Neutrophil (primary cell): ENCODE results near the gene MBTPS2.

ENCODE experiments used
- H3K27ac ChIP-seq: fragments of 200-600 bp; sonication (generic); 2 replicates; pipeline ENCODE4 v1.5.1; 2016; ENCODE audit warnings: mild to moderate bottlenecking, moderate library complexity
- H3K27me3 ChIP-seq: fragments of 200-600 bp; sonication (generic); 2 replicates; pipeline ENCODE4 v1.6.0; 2016; ENCODE audit warnings: mild to moderate bottlenecking
- H3K36me3 ChIP-seq: fragments of 200-600 bp; sonication (generic); 2 replicates; pipeline ENCODE4 v1.5.1; 2017
- H3K4me1 ChIP-seq, 2 experiments: fragments of 200-600 bp in 1 of 2; sonication (generic) in 1 of 2; 1 replicate in 1 of 2; 2 replicates in 1 of 2; pipeline versions ENCODE4 v1.5.1 to v1.6.1; 2013 to 2016; ENCODE audit warnings: low read depth in 1 of 2, low read length in 1 of 2, mild to moderate bottlenecking in 1 of 2, moderate library complexity in 1 of 2; ENCODE audit not compliant: control insufficient read depth in 1 of 2, insufficient read depth in 1 of 2
- H3K4me3 ChIP-seq, 2 experiments: fragments of 200-600 bp in 1 of 2; sonication (generic) in 1 of 2; 1 replicate in 1 of 2; 2 replicates in 1 of 2; pipeline ENCODE4 v1.5.1; 2013 to 2016; ENCODE audit warnings: low read depth in 1 of 2, low read length in 1 of 2, mild to moderate bottlenecking in 1 of 2, moderate library complexity in 1 of 2
- H3K9me3 ChIP-seq: fragments of 200-600 bp; sonication (generic); 2 replicates; pipeline ENCODE4 v1.5.1; 2016
- TF ChIP-seq, protein P1 (sequence below): fragments of 200-600 bp; sonication (generic); IDR thresholded peaks from 2 replicates; pipeline ENCODE4 v1.5.1; 2016; ENCODE audit warnings: antibody characterized with exemption

Gene MBTPS2

DNA sequence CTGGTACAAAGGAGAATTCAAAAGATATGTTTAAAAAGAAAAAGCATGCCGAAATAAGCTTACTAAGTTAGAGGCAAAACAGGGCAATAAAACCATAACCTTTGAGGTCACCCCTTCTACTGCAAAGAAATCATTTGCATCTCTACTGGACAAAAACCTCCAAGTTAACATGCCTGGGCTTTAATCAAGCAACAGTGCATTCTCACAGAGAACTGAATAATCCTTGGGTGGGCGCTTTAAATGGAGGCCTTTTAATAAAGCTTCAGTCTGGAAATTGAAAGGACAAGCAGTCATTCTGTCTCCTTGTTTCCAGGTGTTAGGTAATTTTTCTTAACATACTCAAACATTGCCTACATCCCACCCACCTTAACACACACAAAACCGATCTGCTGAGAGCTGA is 66.5 kb downstream of the MBTPS2 start:
- Histone ChIP-seq H3K4me3 (no peak overlapping the region), H3K27me3 (no peaks in the 10 kb centered on the region), H3K9me3 (no peaks in the 10 kb centered on the region), H3K27ac (no peak overlapping the region), H3K36me3 (no peaks in the 10 kb centered on the region), H3K4me1 (no peaks in the 10 kb centered on the region)
- TF ChIP-seq, protein P1, sequence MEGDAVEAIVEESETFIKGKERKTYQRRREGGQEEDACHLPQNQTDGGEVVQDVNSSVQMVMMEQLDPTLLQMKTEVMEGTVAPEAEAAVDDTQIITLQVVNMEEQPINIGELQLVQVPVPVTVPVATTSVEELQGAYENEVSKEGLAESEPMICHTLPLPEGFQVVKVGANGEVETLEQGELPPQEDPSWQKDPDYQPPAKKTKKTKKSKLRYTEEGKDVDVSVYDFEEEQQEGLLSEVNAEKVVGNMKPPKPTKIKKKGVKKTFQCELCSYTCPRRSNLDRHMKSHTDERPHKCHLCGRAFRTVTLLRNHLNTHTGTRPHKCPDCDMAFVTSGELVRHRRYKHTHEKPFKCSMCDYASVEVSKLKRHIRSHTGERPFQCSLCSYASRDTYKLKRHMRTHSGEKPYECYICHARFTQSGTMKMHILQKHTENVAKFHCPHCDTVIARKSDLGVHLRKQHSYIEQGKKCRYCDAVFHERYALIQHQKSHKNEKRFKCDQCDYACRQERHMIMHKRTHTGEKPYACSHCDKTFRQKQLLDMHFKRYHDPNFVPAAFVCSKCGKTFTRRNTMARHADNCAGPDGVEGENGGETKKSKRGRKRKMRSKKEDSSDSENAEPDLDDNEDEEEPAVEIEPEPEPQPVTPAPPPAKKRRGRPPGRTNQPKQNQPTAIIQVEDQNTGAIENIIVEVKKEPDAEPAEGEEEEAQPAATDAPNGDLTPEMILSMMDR = no peak

DNA sequence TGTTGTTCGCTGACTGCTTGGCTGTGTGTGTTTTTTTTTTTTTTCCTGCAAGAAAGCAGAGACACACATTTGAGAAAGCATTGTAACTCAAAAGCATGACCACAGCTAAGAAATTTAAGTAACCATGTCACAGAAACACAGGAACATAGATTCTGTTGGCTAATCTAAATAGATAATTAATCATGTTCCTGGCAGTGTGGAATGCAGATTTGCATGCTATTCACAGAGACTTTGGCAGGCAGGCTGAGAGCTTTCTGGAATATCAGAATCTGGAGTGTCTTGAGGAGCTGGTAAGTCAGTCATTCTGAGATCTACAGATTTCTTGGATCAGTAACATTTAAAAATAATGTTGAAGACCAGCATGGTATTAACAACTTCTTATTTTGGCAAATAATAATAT is 67.8 kb downstream of the MBTPS2 start:
- no peaks in the 10 kb centered on the region for H3K27me3 ChIP-seq
- no peaks in the 10 kb centered on the region for H3K9me3 ChIP-seq
- H3K27ac ChIP-seq = no peak overlapping the region
- no peaks in the 10 kb centered on the region for H3K4me1 ChIP-seq
- H3K4me3 ChIP-seq = no peak overlapping the region
- TF ChIP-seq, protein P1 = no peak
- H3K36me3 ChIP-seq = no peaks in the 10 kb centered on the region

DNA sequence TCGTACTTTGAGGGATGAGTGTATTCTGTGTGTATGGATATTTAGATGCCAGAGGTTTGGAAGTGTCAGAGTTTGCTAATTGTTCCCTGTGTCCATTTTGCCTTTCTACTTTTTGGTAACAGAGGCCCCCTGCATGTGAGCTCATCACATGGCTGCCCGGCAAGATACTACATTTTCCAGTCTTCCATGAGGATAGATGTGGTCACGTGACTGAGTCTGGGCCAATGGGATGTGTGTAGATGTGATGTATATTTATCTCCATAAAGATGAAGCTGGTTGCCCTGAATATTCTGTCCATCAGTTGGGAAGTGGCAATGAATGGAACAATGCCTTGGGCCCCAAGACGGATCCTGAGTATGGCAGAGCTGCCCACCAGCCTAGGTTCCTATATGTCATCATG is 72.1 kb downstream of the MBTPS2 start:
- no peaks in the 10 kb centered on the region for H3K36me3 ChIP-seq

DNA sequence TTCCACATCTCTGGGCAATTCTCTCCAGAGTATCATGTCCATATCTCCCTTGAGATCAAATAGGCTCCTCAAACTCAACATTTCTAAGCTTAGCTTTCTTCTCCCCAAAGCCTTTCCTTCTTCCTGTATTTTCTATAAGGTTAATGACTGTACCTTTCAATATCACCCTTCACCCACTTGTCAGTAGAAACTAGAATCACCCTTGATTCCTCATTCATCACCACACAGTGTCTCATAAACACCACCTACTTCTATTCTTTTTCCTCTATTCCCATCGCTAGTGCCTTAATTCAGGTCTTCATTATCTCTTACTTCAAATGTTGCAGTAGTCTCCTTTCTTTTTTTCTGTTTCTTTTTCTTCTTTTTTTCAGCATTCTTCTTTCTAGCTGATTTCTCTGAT is 72.8 kb downstream of the MBTPS2 start:
- no peak overlapping the region for H3K4me3 ChIP-seq
- TF ChIP-seq, protein P1 = no peak
- H3K9me3 ChIP-seq = no peaks in the 10 kb centered on the region
- no peaks in the 10 kb centered on the region for H3K36me3 ChIP-seq
- no peaks in the 10 kb centered on the region for H3K4me1 ChIP-seq
- no peak overlapping the region for H3K27ac ChIP-seq
- no peaks in the 10 kb centered on the region for H3K27me3 ChIP-seq

More for the DNA sequence above, 72.1 kb downstream of the MBTPS2 start:
- Histone ChIP-seq H3K27ac (no peak overlapping the region), H3K27me3 (no peaks in the 10 kb centered on the region), H3K4me1 (no peaks in the 10 kb centered on the region), H3K9me3 (no peaks in the 10 kb centered on the region), H3K4me3 (no peak overlapping the region)
- TF ChIP-seq, protein P1 = no peak

DNA sequence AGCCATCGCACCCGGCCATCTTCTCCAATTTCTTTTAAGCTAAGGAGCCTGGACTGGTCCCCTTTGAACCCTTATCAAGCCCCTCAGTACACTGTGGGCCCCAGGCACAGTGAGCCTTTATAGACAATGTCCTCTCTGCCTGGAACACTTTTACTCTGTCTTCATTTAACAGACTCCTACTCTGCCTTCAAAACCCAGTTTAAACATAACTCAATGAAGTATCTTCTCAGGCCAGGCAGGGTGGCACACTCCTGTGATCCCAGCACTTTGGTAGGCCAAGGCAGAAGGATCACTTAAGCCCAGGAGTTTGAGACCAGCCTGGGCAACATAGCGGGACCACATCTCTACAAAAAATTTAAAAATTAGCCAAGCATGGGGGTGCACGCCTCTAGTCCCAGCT is 73.6 kb downstream of the MBTPS2 start:
- H3K4me3 ChIP-seq = no peak overlapping the region
- H3K27ac ChIP-seq = no peak overlapping the region
- H3K27me3 ChIP-seq = no peaks in the 10 kb centered on the region
- TF ChIP-seq, protein P1 = no peak
- no peaks in the 10 kb centered on the region for H3K36me3 ChIP-seq
- no peaks in the 10 kb centered on the region for H3K4me1 ChIP-seq
- no peaks in the 10 kb centered on the region for H3K9me3 ChIP-seq

DNA sequence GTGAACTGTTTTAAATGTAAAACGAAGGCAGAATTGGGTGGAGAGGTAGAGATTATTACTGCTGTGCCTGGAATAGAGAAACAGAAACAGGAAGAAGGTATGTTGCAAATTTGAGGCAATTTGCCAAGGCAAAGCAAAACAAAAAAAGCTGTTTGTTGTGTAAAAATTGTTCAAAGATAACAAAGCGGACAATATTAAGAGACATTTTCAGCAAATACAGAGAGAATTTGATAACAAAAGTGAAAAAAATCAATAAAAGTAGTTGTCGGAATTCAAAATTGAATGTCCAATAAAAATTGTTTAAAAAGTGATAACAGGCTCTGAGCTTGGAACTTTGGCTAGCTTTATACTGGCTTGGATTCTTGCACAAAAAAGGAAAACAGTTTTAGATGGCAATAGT is 86.7 kb downstream of the MBTPS2 start:
- Histone ChIP-seq H3K27ac (peak overlapping the region; percentile 77), H3K9me3 (no peaks in the 10 kb centered on the region), H3K4me3 (peak overlapping the region; percentile 17 to 24), H3K36me3 (no peaks in the 10 kb centered on the region), H3K27me3 (no peaks in the 10 kb centered on the region), H3K4me1 (peaks cover 29 to 30% of the 10 kb centered on the region in 2 experiments)
- TF ChIP-seq, protein P1 = no peak
